ENCODE results near the gene TMUB1. TPM values are rescaled to one million over a fixed set of nuclear protein-coding genes. Genes with fewer than 3 reads are reported as not detected.
A peak's percentile ranks its signal among the peaks of the same experiment; 100 is the strongest.

Gene TMUB1
- total RNA-seq, 2 experiments from 2014 or later, result 56.0 to 59.6 TPM

DNA sequence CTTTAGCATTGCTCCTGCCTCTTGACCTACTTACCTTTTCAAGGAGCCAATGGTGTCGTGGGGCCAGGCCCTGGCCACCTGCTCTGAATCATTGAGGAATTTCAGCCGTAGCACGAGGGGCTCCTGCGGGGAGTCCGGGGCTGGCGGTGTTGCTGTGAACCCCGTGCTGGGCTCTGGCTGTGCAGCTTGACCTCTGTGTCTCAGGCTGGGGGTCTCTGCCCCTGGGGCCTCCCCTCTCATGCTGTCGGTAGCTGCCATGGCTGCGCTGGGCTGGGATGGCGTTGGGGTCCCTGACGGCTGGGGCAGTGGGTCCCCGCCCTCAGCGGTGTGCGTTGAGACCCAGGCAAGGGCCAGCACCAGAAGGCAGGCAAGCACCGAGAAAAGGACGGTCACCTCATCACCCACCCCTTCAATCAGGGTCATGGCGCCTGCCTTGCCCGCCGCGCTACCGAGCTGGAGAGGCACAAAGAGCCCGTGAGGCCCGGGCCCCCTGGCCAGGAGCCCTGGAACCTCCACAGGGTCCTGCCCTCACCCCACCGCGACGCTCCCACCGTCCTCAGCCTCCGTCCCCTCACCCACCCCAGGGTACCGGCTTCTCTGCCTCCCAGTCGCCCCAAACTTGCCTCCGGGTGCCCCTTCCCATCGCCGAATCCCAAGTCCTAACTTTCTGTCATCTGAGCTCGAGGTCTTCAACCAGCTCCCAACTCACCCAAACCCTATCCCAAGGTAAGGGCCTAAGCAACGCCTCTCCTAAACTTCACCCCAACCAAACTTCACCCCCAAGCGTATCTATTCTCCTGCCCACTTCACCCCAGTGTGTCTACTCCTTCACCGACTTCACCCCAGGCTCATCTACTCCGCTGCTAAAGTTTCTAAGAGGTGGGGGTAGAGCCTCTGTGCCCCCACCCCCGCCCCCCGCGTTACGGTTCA, 887 bp downstream of the TMUB1 start:
- Histone ChIP-seq H2AFZ (ENCODE audit: low read length) (peak overlapping the region; percentile 66; the same call in 1 of the 2 replicates), H3K9me2 (ENCODE audit: insufficient read depth, low read length) (no peaks in the 10 kb centered on the region), H3K79me2 (ENCODE audit: insufficient read depth, low read depth, low read length) (peaks cover 28% of the 10 kb centered on the region), H3K4me2 (ENCODE audit: low read length) (peak overlapping the region; percentile 100), H3K36me3 (ENCODE audit: insufficient read depth, low read length) (peaks cover 26% of the 10 kb centered on the region), H3K9me3 (ENCODE audit: low read length) (no peaks in the 10 kb centered on the region), H3K4me3 (ENCODE audit: low read depth, low read length, poor library complexity, severe bottlenecking) (peak overlapping the region; percentile 91), H4K20me1 (ENCODE audit: insufficient read depth, low read length) (no peaks in the 10 kb centered on the region), H3K27ac (ENCODE audit: low read depth, low read length, poor library complexity, severe bottlenecking) (peak overlapping the region; percentile 72), H3K4me1 (ENCODE audit: insufficient read depth, low read length, poor library complexity, severe bottlenecking) (peaks cover 57% of the 10 kb centered on the region)
- no peak for TF ChIP-seq EZH2phosphoT487 (IDR thresholded peaks at IDR 0.05; ENCODE audit: borderline replicate concordance, low read depth, low read length)
- TF ChIP-seq, protein P1, sequence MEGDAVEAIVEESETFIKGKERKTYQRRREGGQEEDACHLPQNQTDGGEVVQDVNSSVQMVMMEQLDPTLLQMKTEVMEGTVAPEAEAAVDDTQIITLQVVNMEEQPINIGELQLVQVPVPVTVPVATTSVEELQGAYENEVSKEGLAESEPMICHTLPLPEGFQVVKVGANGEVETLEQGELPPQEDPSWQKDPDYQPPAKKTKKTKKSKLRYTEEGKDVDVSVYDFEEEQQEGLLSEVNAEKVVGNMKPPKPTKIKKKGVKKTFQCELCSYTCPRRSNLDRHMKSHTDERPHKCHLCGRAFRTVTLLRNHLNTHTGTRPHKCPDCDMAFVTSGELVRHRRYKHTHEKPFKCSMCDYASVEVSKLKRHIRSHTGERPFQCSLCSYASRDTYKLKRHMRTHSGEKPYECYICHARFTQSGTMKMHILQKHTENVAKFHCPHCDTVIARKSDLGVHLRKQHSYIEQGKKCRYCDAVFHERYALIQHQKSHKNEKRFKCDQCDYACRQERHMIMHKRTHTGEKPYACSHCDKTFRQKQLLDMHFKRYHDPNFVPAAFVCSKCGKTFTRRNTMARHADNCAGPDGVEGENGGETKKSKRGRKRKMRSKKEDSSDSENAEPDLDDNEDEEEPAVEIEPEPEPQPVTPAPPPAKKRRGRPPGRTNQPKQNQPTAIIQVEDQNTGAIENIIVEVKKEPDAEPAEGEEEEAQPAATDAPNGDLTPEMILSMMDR (conservative IDR thresholded peaks at IDR 0.05; ENCODE audit: low read length), result no peak
- DNase-seq (ENCODE audit: low spot score), result no peak
- CTCF ChIA-PET (ENCODE audit: unreplicated experiment), result interaction anchor here (1.1 kb wide), 1 partner anchor 11 kb away, joined by 3 read pairs; no protein-coding TSS in a partner anchor
- intact Hi-C loops (cut with micrococcal nuclease; ENCODE audit: unreplicated experiment), result loop anchor here (5.0 to 10.0 kb wide), 3 partner anchors 108 to 188 kb away; partner anchors contain the start of genes ABCF2 and KCNH2
- BruUV-seq (replicated peaks), result no TSS peak
- POLR2A ChIA-PET, result no interaction called here

DNA sequence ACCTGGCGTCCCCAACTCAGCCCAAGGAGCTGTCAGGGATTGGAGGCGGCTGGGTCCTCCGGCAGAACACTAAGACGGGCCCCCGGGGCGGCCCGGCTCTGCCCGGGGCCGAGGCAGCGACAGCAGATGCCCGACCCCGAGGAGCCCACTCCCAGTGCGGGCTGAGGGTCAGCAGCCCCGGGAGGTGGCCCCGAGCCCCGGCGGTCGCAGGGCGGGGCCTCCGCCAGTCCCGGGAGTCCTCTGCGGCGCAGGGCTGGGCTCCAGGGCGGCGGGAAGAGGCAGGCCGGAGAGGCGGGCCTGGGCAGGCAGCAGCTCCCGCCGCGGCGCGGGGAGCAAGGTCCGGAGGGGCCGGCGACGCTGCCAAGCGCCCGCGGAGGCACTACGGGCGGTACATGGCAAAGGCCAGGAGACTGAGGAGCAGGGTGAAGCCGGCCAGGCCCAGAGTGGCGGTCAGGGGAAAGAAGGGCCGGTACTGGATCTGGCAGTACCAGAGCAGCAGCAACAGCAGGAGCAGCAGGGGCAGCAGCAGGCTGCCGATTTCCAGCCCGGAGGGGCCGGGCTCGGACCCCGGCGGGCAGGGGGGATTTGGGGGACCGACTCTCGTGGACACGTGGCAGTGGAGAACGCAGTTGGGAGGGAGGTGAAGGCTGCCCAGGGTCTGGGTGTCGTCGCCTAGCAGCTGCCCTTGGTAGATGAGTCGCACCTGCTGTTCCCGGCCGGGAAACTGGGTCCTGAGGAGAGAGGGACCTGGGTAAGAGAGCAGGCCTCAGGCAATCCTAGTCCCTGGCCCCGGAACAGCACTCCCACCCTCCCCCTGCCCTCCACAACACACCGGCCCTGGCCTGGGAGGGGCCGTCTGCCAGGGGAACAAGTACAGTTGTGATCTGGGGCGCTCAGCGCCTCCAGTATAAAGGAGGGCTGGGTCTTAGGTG, 1.9 kb downstream of the TMUB1 start:
- peak overlapping the region; percentile 91 for H3K4me3 ChIP-seq (ENCODE audit: low read depth, low read length, poor library complexity, severe bottlenecking)
- TF ChIP-seq EZH2phosphoT487 (IDR thresholded peaks at IDR 0.05; ENCODE audit: borderline replicate concordance, low read depth, low read length), result no peak
- TF ChIP-seq, protein P1 (conservative IDR thresholded peaks at IDR 0.05; ENCODE audit: low read length), result no peak
- H3K27ac ChIP-seq (ENCODE audit: low read depth, low read length, poor library complexity, severe bottlenecking), result peak overlapping the region; percentile 72
- H3K79me2 ChIP-seq (ENCODE audit: insufficient read depth, low read depth, low read length), result peaks cover 28% of the 10 kb centered on the region
- DNase-seq (ENCODE audit: low spot score), result no peak
- no peak overlapping the region for H2AFZ ChIP-seq (ENCODE audit: low read length)
- H3K9me3 ChIP-seq (ENCODE audit: low read length), result no peaks in the 10 kb centered on the region
- BruUV-seq (replicated peaks), result TSS peak; percentile 37
- H3K9me2 ChIP-seq (ENCODE audit: insufficient read depth, low read length), result no peaks in the 10 kb centered on the region
- intact Hi-C loops (cut with micrococcal nuclease; ENCODE audit: unreplicated experiment), result loop anchor here (2.0 to 10.0 kb wide), 4 partner anchors 53 to 187 kb away; partner anchors contain the start of genes ABCB8, ABCF2 and KCNH2
- ChIA-PET CTCF (ENCODE audit: unreplicated experiment) (interaction anchor here (0.6 kb wide), 1 partner anchor 19 kb away, joined by 3 read pairs; no protein-coding TSS in a partner anchor), POLR2A (interaction anchor here (0.5 kb wide), 1 partner anchor 129 kb away, joined by 3 read pairs; no protein-coding TSS in a partner anchor)
- no peaks in the 10 kb centered on the region for H4K20me1 ChIP-seq (ENCODE audit: insufficient read depth, low read length)
- peaks cover 35% of the 10 kb centered on the region for H3K36me3 ChIP-seq (ENCODE audit: insufficient read depth, low read length)
- peaks cover 57% of the 10 kb centered on the region for H3K4me1 ChIP-seq (ENCODE audit: insufficient read depth, low read length, poor library complexity, severe bottlenecking)
- peak overlapping the region; percentile 100 for H3K4me2 ChIP-seq (ENCODE audit: low read length)

Measured in OCI-LY7 (cell line).